ENCODE data around the gene FOXP2. TPM values are rescaled to one million over a fixed set of nuclear protein-coding genes. Genes with fewer than 3 reads are reported as not detected.

Gene FOXP2
- total RNA-seq, 3 donors from 2014 or later (not counting 1 experiment from before 2014, with no cell fraction given), result not detected

DNA sequence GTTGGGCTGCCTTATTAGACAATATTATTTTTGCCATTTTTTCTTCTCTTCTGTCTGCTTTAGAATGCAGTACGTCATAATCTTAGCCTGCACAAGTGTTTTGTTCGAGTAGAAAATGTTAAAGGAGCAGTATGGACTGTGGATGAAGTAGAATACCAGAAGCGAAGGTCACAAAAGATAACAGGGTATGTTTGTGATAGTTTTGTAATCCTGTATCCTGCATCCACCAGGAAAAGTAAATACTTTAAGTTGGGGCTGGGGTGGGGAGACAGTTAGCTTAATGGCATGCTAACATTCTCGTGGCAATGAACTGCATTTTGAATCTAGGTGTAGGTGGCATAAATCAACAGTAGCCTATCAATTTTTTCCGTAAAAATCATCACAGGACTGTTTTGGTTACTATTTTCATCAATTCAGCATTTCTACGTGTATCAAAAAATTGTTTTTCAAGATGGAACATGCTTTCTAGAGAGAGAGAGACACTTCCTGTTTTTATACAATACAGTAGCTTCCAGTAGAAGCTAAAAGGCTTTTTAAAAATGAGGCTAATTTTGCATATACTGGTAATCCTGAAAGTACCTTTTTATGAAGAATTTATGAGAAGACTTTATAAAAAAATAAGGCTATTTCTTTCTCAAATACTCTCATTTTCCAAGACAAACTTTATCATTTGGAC lies 247.5 kb downstream of the FOXP2 start:
- 84% methylated on average over 5 of the region's 6 CpGs for WGBS (ENCODE audit: insufficient coverage)
- H3K27me3 Mint-ChIP-seq (ENCODE audit: low read depth in 2 of 2), result no peaks in the 10 kb centered on the region
- H3K4me3 Mint-ChIP-seq, result no peak overlapping the region
- no peak overlapping the region for H3K4me3 ChIP-seq (ENCODE audit: low read length)
- no peaks in the 10 kb centered on the region for H3K27me3 ChIP-seq (ENCODE audit: control insufficient read depth, insufficient read depth, low read length)
- DNase-seq (no peak), ATAC-seq (no peak)
- no peak overlapping the region for H3K27ac Mint-ChIP-seq
- TF ChIP-seq, protein P1, sequence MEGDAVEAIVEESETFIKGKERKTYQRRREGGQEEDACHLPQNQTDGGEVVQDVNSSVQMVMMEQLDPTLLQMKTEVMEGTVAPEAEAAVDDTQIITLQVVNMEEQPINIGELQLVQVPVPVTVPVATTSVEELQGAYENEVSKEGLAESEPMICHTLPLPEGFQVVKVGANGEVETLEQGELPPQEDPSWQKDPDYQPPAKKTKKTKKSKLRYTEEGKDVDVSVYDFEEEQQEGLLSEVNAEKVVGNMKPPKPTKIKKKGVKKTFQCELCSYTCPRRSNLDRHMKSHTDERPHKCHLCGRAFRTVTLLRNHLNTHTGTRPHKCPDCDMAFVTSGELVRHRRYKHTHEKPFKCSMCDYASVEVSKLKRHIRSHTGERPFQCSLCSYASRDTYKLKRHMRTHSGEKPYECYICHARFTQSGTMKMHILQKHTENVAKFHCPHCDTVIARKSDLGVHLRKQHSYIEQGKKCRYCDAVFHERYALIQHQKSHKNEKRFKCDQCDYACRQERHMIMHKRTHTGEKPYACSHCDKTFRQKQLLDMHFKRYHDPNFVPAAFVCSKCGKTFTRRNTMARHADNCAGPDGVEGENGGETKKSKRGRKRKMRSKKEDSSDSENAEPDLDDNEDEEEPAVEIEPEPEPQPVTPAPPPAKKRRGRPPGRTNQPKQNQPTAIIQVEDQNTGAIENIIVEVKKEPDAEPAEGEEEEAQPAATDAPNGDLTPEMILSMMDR (IDR thresholded peaks at IDR 0.05), result no peak
- no peaks in the 10 kb centered on the region for H3K9me3 ChIP-seq (ENCODE audit: control insufficient read depth, insufficient read depth, low read length)
- H3K36me3 Mint-ChIP-seq, result no peaks in the 10 kb centered on the region
- H3K9me3 Mint-ChIP-seq, result no peaks in the 10 kb centered on the region
- intact Hi-C loops (cut with micrococcal nuclease), result no loop called here
- H3K4me1 ChIP-seq (ENCODE audit: control insufficient read depth, insufficient read depth, low read length), result no peaks in the 10 kb centered on the region
- H3K27ac ChIP-seq (ENCODE audit: low read length), result no peak overlapping the region
- H3K4me1 Mint-ChIP-seq, result no peaks in the 10 kb centered on the region
- H3K36me3 ChIP-seq (ENCODE audit: control insufficient read depth, insufficient read depth, low read length), result no peaks in the 10 kb centered on the region

DNA sequence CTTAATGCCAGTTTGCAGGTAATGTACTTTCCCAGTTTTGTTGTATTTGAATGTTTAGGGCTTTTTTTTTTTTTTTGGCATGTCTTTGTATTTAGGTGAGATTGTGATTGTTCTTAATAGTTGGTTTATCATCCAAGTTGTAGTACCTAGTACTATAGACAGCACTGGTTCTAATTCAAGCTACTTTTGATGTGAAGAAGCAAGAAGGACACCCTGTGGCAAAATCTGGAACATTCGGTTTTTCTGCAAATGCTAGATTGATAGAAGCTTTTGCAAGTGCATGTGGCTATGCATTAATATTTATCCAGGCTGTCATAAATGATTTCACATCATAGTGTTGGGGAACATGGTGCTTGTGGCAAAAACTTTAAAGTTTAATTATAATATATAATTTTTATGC lies 248.9 kb downstream of the FOXP2 start:
- H3K4me1 Mint-ChIP-seq, result no peaks in the 10 kb centered on the region
- intact Hi-C loops (cut with micrococcal nuclease), result no loop called here

DNA sequence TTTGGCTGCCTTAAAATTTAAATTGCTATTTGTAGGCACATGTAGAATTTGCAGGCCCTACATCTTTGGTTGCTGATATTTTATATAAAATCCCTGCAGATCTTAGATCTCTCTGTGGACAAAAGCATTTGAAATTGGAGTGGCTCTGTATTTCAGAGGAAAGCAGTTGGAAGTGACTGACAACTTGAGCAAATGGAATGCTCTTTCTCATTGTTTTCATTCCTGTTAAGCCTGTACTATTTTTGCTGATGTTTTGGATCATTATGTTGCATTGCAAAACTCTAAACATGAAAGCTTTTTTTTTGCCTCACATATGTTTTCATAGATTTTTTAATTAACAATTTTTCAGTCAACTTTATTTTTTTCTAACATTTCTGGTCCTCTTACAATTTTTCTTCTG lies 256.1 kb downstream of the FOXP2 start:
- no peaks in the 10 kb centered on the region for H3K27me3 Mint-ChIP-seq (ENCODE audit: low read depth in 2 of 2)
- ATAC-seq, result no peak
- no peak overlapping the region for H3K27ac Mint-ChIP-seq
- H3K4me1 Mint-ChIP-seq, result no peaks in the 10 kb centered on the region
- Histone ChIP-seq H3K27me3 (ENCODE audit: control insufficient read depth, insufficient read depth, low read length) (no peaks in the 10 kb centered on the region), H3K36me3 (ENCODE audit: control insufficient read depth, insufficient read depth, low read length) (no peaks in the 10 kb centered on the region), H3K27ac (ENCODE audit: low read length) (no peak overlapping the region), H3K4me1 (ENCODE audit: control insufficient read depth, insufficient read depth, low read length) (no peaks in the 10 kb centered on the region), H3K4me3 (ENCODE audit: low read length) (no peak overlapping the region), H3K9me3 (ENCODE audit: control insufficient read depth, insufficient read depth, low read length) (no peaks in the 10 kb centered on the region)
- DNase-seq, result no peak
- TF ChIP-seq, protein P1 (IDR thresholded peaks at IDR 0.05), result no peak
- peaks cover 0 to 5% of the 10 kb centered on the region in 2 donors for H3K9me3 Mint-ChIP-seq
- H3K4me3 Mint-ChIP-seq, result no peak overlapping the region
- H3K36me3 Mint-ChIP-seq, result no peaks in the 10 kb centered on the region
- intact Hi-C loops (cut with micrococcal nuclease), result no loop called here

More for the DNA sequence above, 248.9 kb downstream of the FOXP2 start:
- 91% methylated on average over 1 of the region's 1 CpG for WGBS (ENCODE audit: insufficient coverage)
- Histone ChIP-seq H3K4me1 (ENCODE audit: control insufficient read depth, insufficient read depth, low read length) (no peaks in the 10 kb centered on the region), H3K27ac (ENCODE audit: low read length) (no peak overlapping the region), H3K9me3 (ENCODE audit: control insufficient read depth, insufficient read depth, low read length) (no peaks in the 10 kb centered on the region), H3K27me3 (ENCODE audit: control insufficient read depth, insufficient read depth, low read length) (no peaks in the 10 kb centered on the region), H3K36me3 (ENCODE audit: control insufficient read depth, insufficient read depth, low read length) (no peaks in the 10 kb centered on the region), H3K4me3 (ENCODE audit: low read length) (no peak overlapping the region)
- Mint-ChIP-seq H3K4me3 (no peak overlapping the region), H3K27ac (no peak overlapping the region), H3K9me3 (peaks cover 0 to 5% of the 10 kb centered on the region in 2 donors), H3K36me3 (no peaks in the 10 kb centered on the region), H3K27me3 (ENCODE audit: low read depth in 2 of 2) (no peaks in the 10 kb centered on the region)
- DNase-seq (no peak), ATAC-seq (no peak)
- TF ChIP-seq, protein P1 (IDR thresholded peaks at IDR 0.05), result no peak

DNA sequence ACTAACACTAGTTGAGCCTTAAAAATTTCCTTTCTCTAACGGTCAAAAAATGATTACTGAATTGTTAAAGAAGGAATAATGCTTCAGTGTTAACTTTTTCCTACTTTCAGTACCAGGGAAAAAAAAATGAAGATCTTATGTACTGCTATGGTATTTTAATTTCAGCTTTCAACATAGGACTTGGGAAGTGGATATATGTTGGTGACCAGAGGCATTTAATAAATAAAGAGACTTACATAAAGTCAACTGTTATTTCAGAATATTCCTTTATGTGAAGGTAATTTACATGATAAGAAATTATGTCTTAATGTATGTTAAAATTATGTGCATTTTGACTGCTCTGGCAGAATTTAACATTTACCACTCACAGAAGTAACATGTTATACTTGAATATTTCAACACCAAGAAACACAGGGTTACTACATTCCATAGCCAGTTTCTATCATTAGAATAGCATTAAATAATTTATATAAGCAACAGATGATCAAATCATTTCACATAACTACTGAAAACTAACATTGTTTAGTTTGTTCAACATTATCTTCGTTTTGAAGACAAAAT lies 257.0 kb downstream of the FOXP2 start:
- no peaks in the 10 kb centered on the region for H3K9me3 ChIP-seq (ENCODE audit: control insufficient read depth, insufficient read depth, low read length)
- ATAC-seq (no peak), DNase-seq (no peak)
- Mint-ChIP-seq H3K9me3 (peaks cover 0 to 5% of the 10 kb centered on the region in 2 donors), H3K27me3 (ENCODE audit: low read depth in 2 of 2) (no peaks in the 10 kb centered on the region), H3K4me3 (no peak overlapping the region), H3K36me3 (no peaks in the 10 kb centered on the region), H3K27ac (no peak overlapping the region), H3K4me1 (no peaks in the 10 kb centered on the region)
- H3K27ac ChIP-seq (ENCODE audit: low read length), result no peak overlapping the region
- H3K36me3 ChIP-seq (ENCODE audit: control insufficient read depth, insufficient read depth, low read length), result no peaks in the 10 kb centered on the region
- no peak overlapping the region for H3K4me3 ChIP-seq (ENCODE audit: low read length)
- intact Hi-C loops (cut with micrococcal nuclease), result no loop called here
- H3K27me3 ChIP-seq (ENCODE audit: control insufficient read depth, insufficient read depth, low read length), result no peaks in the 10 kb centered on the region
- TF ChIP-seq, protein P1 (IDR thresholded peaks at IDR 0.05), result no peak
- no CpG with 5 or more reads among the region's 2 CpGs for WGBS (ENCODE audit: insufficient coverage)
- H3K4me1 ChIP-seq (ENCODE audit: control insufficient read depth, insufficient read depth, low read length), result no peaks in the 10 kb centered on the region
